ENCODE measurements around the gene HOXA4.

GRCh38 chr7:27116031-27116961, 14.3 kb downstream of the HOXA4 start:
- TF ChIP-seq CTCF (IDR thresholded peaks at IDR 0.05 in 2 of 3, conservative IDR thresholded peaks at IDR 0.05 in 1 of 3; ENCODE audit: borderline replicate concordance in 1 of 3, insufficient read depth in 1 of 3, low read depth in 2 of 3, low read length in 2 of 3) (no peak), EGR1 (IDR thresholded peaks at IDR 0.05; ENCODE audit: low read depth) (no peak), RAD21 (IDR thresholded peaks at IDR 0.05; ENCODE audit: low read depth) (no peak), ATF3 (IDR thresholded peaks at IDR 0.05) (no peak)
